Activated T-helper 2 cell treated with anti-CD3 and anti-CD28 coated beads, Interferon-gamma antibody, Interleukin-2, Interleukin-4, amounts not matched to agents 10 μg/mL and 5 μg/mL and 100 μg/mL, durations not matched to agents 14 hours and 24 hours and 36 hours (primary cell): ENCODE data around the gene KCNK4. TPM values are rescaled to one million over a fixed set of nuclear protein-coding genes. Genes with fewer than 3 reads are reported as not detected.

Source experiments
- DNase-seq: peaks from one replicate; pipeline ENCODE4 v3.0.0; 2021; ENCODE audit warnings: low spot score
- H3K27ac Mint-ChIP-seq: one replicate; pipeline ENCODE4 v1.8.0; 2021; ENCODE audit warnings: mixed read lengths
- H3K27me3 Mint-ChIP-seq: one replicate; pipeline ENCODE4 v1.8.0; 2021; ENCODE audit warnings: low read depth, mixed read lengths
- H3K36me3 Mint-ChIP-seq: one replicate; pipeline ENCODE4 v1.8.0; 2021; ENCODE audit warnings: low read depth, mixed read lengths
- H3K4me1 Mint-ChIP-seq: one replicate; pipeline ENCODE4 v1.8.0; 2021; ENCODE audit warnings: low read depth, mixed read lengths
- H3K4me3 Mint-ChIP-seq: one replicate; pipeline ENCODE4 v1.8.0; 2021; ENCODE audit warnings: low read depth, mild to moderate bottlenecking, moderate library complexity, mixed read lengths
- H3K9me3 Mint-ChIP-seq: one replicate; pipeline ENCODE4 v1.8.0; 2021; ENCODE audit warnings: mixed read lengths
- intact Hi-C: fragments of 100-400 bp; cut with micrococcal nuclease; formaldehyde crosslinking; loops from one replicate; pipeline ENCODE4 v1.15.1; 2023
- total RNA-seq: library from RNA; stranded (reverse); gene quantifications from 2 replicates; pipeline ENCODE4 v1.2.3, GENCODE V29; 2022

Gene KCNK4
- total RNA-seq, 1 donor from 2014 or later: not detected

- intact Hi-C loops: loop anchor here (2.0 kb wide), 2 partner anchors 20 to 44 kb away; partner anchors contain the start of genes ESRRA and FKBP2
- Mint-ChIP-seq H3K4me3 (peak within 1 kb of the TSS; percentile 85), H3K27ac (peak within 1 kb of the TSS; percentile 93), H3K4me1 (peaks cover 9% of the 10 kb centered on the region), H3K27me3 (no peaks in the 10 kb centered on the region), H3K36me3 (peaks cover 8% of the 10 kb centered on the region), H3K9me3 (no peaks in the 10 kb centered on the region)
- peak; percentile 88 for DNase-seq
These were observed 6.8 kb upstream of the KCNK4 start, which contains the start of gene BAD for GRCh38 chr11:64284048-64284961. TSS of gene BAD (minus strand) at chr11:64284665. CDS start at chr11:64284368, 297 bp downstream.

GRCh38 chr11:64284962-64285884 is 5.9 kb upstream of the KCNK4 start, which contains the start of gene GPR137:
TSS of gene GPR137 (plus strand) at chr11:64285848. CDS start at chr11:64286525, 677 bp downstream.
- intact Hi-C loops: loop anchor here (1.0 to 2.0 kb wide), 4 partner anchors 15 to 44 kb away; partner anchors contain the start of genes ESRRA, FKBP2 and TRMT112
- peak; percentile 89 for DNase-seq
- H3K4me1 Mint-ChIP-seq: peaks cover 9% of the 10 kb centered on the region
- H3K4me3 Mint-ChIP-seq: peak within 1 kb of the TSS; percentile 85
- peaks cover 4% of the 10 kb centered on the region for H3K27me3 Mint-ChIP-seq
- peaks cover 8% of the 10 kb centered on the region for H3K36me3 Mint-ChIP-seq
- no peaks in the 10 kb centered on the region for H3K9me3 Mint-ChIP-seq
- H3K27ac Mint-ChIP-seq: peak within 1 kb of the TSS; percentile 93

GRCh38 chr11:64285885-64286800 is 5.0 kb upstream of the KCNK4 start:
- no peaks in the 10 kb centered on the region for H3K9me3 Mint-ChIP-seq
- peaks cover 13% of the 10 kb centered on the region for H3K27me3 Mint-ChIP-seq
- H3K4me1 Mint-ChIP-seq: peaks cover 12% of the 10 kb centered on the region
- intact Hi-C loops: loop anchor here (1.0 to 2.0 kb wide), 4 partner anchors 16 to 45 kb away; partner anchors contain the start of genes ESRRA, FKBP2 and TRMT112
- peak overlapping the region; percentile 73 for H3K27ac Mint-ChIP-seq
- DNase-seq: no peak
- H3K4me3 Mint-ChIP-seq: peak overlapping the region; percentile 83
- peaks cover 5% of the 10 kb centered on the region for H3K36me3 Mint-ChIP-seq

GRCh38 chr11:64286801-64287159 is 4.3 kb upstream of the KCNK4 start:
- intact Hi-C loops: no loop called here
- no peaks in the 10 kb centered on the region for H3K9me3 Mint-ChIP-seq
- DNase-seq: no peak
- H3K4me3 Mint-ChIP-seq: peak overlapping the region; percentile 83
- no peak overlapping the region for H3K27ac Mint-ChIP-seq
- H3K36me3 Mint-ChIP-seq: no peaks in the 10 kb centered on the region
- peaks cover 12% of the 10 kb centered on the region for H3K4me1 Mint-ChIP-seq
- H3K27me3 Mint-ChIP-seq: peaks cover 13% of the 10 kb centered on the region

- H3K27ac Mint-ChIP-seq: no peak overlapping the region
- H3K27me3 Mint-ChIP-seq: peaks cover 17% of the 10 kb centered on the region
- no peak for DNase-seq
- peak overlapping the region; percentile 17 for H3K4me3 Mint-ChIP-seq
- no peaks in the 10 kb centered on the region for H3K36me3 Mint-ChIP-seq
- peaks cover 13% of the 10 kb centered on the region for H3K4me1 Mint-ChIP-seq
- H3K9me3 Mint-ChIP-seq: no peaks in the 10 kb centered on the region
- intact Hi-C loops: no loop called here
These were observed 3.3 kb upstream of the KCNK4 start for GRCh38 chr11:64287676-64288352.

- H3K36me3 Mint-ChIP-seq: no peaks in the 10 kb centered on the region
- peaks cover 22% of the 10 kb centered on the region for H3K27me3 Mint-ChIP-seq
- no peaks in the 10 kb centered on the region for H3K9me3 Mint-ChIP-seq
- no peak overlapping the region for H3K27ac Mint-ChIP-seq
- H3K4me1 Mint-ChIP-seq: peaks cover 12% of the 10 kb centered on the region
- intact Hi-C loops: no loop called here
- H3K4me3 Mint-ChIP-seq: no peak overlapping the region
- no peak for DNase-seq
These were observed 2.8 kb upstream of the KCNK4 start for GRCh38 chr11:64288353-64288750.

GRCh38 chr11:64289002-64289564 is 2.0 kb upstream of the KCNK4 start:
- H3K36me3 Mint-ChIP-seq: no peaks in the 10 kb centered on the region
- peaks cover 10% of the 10 kb centered on the region for H3K4me1 Mint-ChIP-seq
- DNase-seq: no peak
- no peak overlapping the region for H3K27ac Mint-ChIP-seq
- intact Hi-C loops: no loop called here
- peaks cover 29% of the 10 kb centered on the region for H3K27me3 Mint-ChIP-seq
- no peaks in the 10 kb centered on the region for H3K9me3 Mint-ChIP-seq
- H3K4me3 Mint-ChIP-seq: no peak overlapping the region

GRCh38 chr11:64290352-64291261 is 495 bp upstream of the KCNK4 start:
- no peak overlapping the region for H3K27ac Mint-ChIP-seq
- intact Hi-C loops: no loop called here
- no peak overlapping the region for H3K4me3 Mint-ChIP-seq

GRCh38 chr11:64291752-64292459 is 804 bp downstream of the KCNK4 start:
- Mint-ChIP-seq H3K27ac (no peak overlapping the region), H3K27me3 (peaks cover 54% of the 10 kb centered on the region), H3K4me3 (no peak overlapping the region), H3K9me3 (no peaks in the 10 kb centered on the region), H3K36me3 (no peaks in the 10 kb centered on the region), H3K4me1 (peaks cover 6% of the 10 kb centered on the region)
- DNase-seq: no peak
- intact Hi-C loops: no loop called here

More at GRCh38 chr11:64290352-64291261, 495 bp upstream of the KCNK4 start:
- Mint-ChIP-seq H3K4me1 (peaks cover 10% of the 10 kb centered on the region), H3K36me3 (no peaks in the 10 kb centered on the region), H3K9me3 (no peaks in the 10 kb centered on the region), H3K27me3 (peaks cover 41% of the 10 kb centered on the region)
- DNase-seq: no peak
